AG04450 (cell line): ENCODE results near the gene ETV6. TPM values are rescaled to one million over a fixed set of nuclear protein-coding genes. Genes with fewer than 3 reads are reported as not detected.

Experiments
- CTCF ChIA-PET: fragments of 300-600, 350-600 bp; formaldehyde crosslinking; extraction: SDS; loops from one replicate; lab custom pipeline; 2022; ENCODE audit warnings: antibody characterized with exemption, inconsistent platforms; lab: Charles Lee
- POLR2A ChIA-PET: fragments of 350-600 bp; formaldehyde crosslinking; extraction: SDS; loops from one replicate; lab custom pipeline; 2021; ENCODE audit warnings: antibody characterized with exemption, inconsistent platforms; lab: Yijun Ruan, JAX
- DNase-seq: peaks from one replicate; pipeline ENCODE4 v3.0.0-alpha.2; 2011; ENCODE audit warnings: low read depth, low spot score
- H3K27ac ChIP-seq: one replicate; pipeline ENCODE4 v1.5.1; 2012; ENCODE audit warnings: low read depth, low read length, control low read depth
- H3K27me3 ChIP-seq: one replicate; pipeline ENCODE4 v1.6.0; 2012; ENCODE audit warnings: low read length; ENCODE audit not compliant: control insufficient read depth, insufficient read depth
- H3K4me3 ChIP-seq: 2 replicates; pipeline ENCODE4 v1.5.1; 2011; ENCODE audit warnings: mild to moderate bottlenecking, low read depth, low read length, control low read depth
- H3K9me3 ChIP-seq: 2 replicates; pipeline ENCODE4 v1.5.1; 2012; ENCODE audit warnings: low read length; ENCODE audit not compliant: control insufficient read depth, insufficient read depth
- CTCF ChIP-seq: IDR thresholded peaks from 2 replicates; pipeline ENCODE4 v1.5.1; 2011; ENCODE audit warnings: low read depth, low read length, control low read depth, inconsistent platforms
- polyA plus RNA-seq: library from polyadenylated mRNA; depleted of rRNA; stranded (reverse); fragments of >200 nt; gene quantifications from 2 replicates; pipeline ENCODE4 v1.2.3, GENCODE V29; 2011

Gene ETV6
- polyA plus RNA-seq, 1 experiment: 7.9 TPM

GRCh38 chr12:11757531-11757930, 108.1 kb downstream of the ETV6 start:
- Histone ChIP-seq H3K4me3 (no peak overlapping the region), H3K27me3 (no peaks in the 10 kb centered on the region), H3K9me3 (no peaks in the 10 kb centered on the region), H3K27ac (no peak overlapping the region)
- no peak for TF ChIP-seq CTCF
- DNase-seq: no peak
- ChIA-PET POLR2A (no interaction called here), CTCF (no interaction called here)

GRCh38 chr12:11758087-11758486, 108.6 kb downstream of the ETV6 start:
- no peak overlapping the region for H3K27ac ChIP-seq
- POLR2A ChIA-PET: no interaction called here

GRCh38 chr12:11758510-11759493, 109.3 kb downstream of the ETV6 start:
- Histone ChIP-seq H3K27me3 (no peaks in the 10 kb centered on the region), H3K4me3 (no peak overlapping the region), H3K27ac (peak overlapping the region; percentile 60), H3K9me3 (no peaks in the 10 kb centered on the region)
- no peak for DNase-seq
- ChIA-PET POLR2A (interaction anchor here (0.7 to 0.8 kb wide), 3 partner anchors 20 to 109 kb away, joined by 3 to 4 read pairs (median 3); partner anchors contain the start of gene ETV6), CTCF (interaction anchor here (0.5 to 0.6 kb wide), 2 partner anchors 40 to 133 kb away, joined by 3 read pairs; no protein-coding TSS in a partner anchor)
- no peak for TF ChIP-seq CTCF

More at GRCh38 chr12:11758087-11758486, 108.6 kb downstream of the ETV6 start:
- Histone ChIP-seq H3K27me3 (no peaks in the 10 kb centered on the region), H3K4me3 (no peak overlapping the region), H3K9me3 (no peaks in the 10 kb centered on the region)
- CTCF ChIA-PET: interaction anchor here (0.6 kb wide), 1 partner anchor 41 kb away, joined by 3 read pairs; no protein-coding TSS in a partner anchor
- TF ChIP-seq CTCF: no peak
- no peak for DNase-seq

GRCh38 chr12:11759494-11759878, 110.0 kb downstream of the ETV6 start:
- no peak overlapping the region for H3K4me3 ChIP-seq
- DNase-seq: no peak
- ChIA-PET POLR2A (interaction anchor here (0.8 kb wide), 1 partner anchor 110 kb away, joined by 4 read pairs; the partner anchor contains the start of gene ETV6), CTCF (no interaction called here)
- TF ChIP-seq CTCF: no peak
- H3K27me3 ChIP-seq: no peaks in the 10 kb centered on the region
- H3K9me3 ChIP-seq: no peaks in the 10 kb centered on the region
- H3K27ac ChIP-seq: no peak overlapping the region

- ChIA-PET CTCF (interaction anchor here (1.5 kb wide), 1 partner anchor 273 kb away, joined by 4 read pairs; no protein-coding TSS in a partner anchor), POLR2A (no interaction called here)
- no peak for DNase-seq
- Histone ChIP-seq H3K4me3 (no peak overlapping the region), H3K27ac (no peak overlapping the region), H3K27me3 (no peaks in the 10 kb centered on the region), H3K9me3 (no peaks in the 10 kb centered on the region)
- TF ChIP-seq CTCF: no peak
Measured at GRCh38 chr12:11759899-11760298, 110.4 kb downstream of the ETV6 start.
